B cell (primary cell): ENCODE measurements around the gene CDK18.

Experiments
- CTCF ChIP-seq: fragments of 200-600 bp; IDR thresholded peaks from one replicate; pipeline ENCODE4 v1.8.0; 2022; ENCODE audit warnings: antibody characterized with exemption, mild to moderate bottlenecking
- EZH2 ChIP-seq: IDR thresholded peaks from 2 replicates; pipeline ENCODE4 v1.6.1; 2012; ENCODE audit warnings: borderline replicate concordance, low read depth, mild to moderate bottlenecking, moderate library complexity, low read length; ENCODE audit not compliant: insufficient read depth, poor library complexity, severe bottlenecking

- TF ChIP-seq CTCF (no peak), EZH2 (no peak)
These were observed 25.6 kb downstream of the CDK18 start for GRCh38 chr1:205530116-205530515.
